Brain microvascular endothelial cell (primary cell): ENCODE data around the gene TBC1D19.
"Not testable (repeated sequence)": the region's sequence is repeated elsewhere in the genome, so short reads cannot be mapped to it uniquely, and the experiment has no call there.

Experiments used
- DNase-seq: peaks from one replicate; pipeline ENCODE4 v3.0.0-alpha.2; 2020
- H3K27ac ChIP-seq: fragments of 250-450 bp; sonication (Bioruptor Pico); 2 replicates; pipeline ENCODE4 v1.5.1; 2020; ENCODE audit warnings: mild to moderate bottlenecking, moderate library complexity
- H3K27me3 ChIP-seq: fragments of 250-450 bp; sonication (Bioruptor Pico); replicated peaks from 2 replicates; pipeline ENCODE4 v1.5.1; 2020; ENCODE audit warnings: mild to moderate bottlenecking
- H3K36me3 ChIP-seq: fragments of 250-450 bp; sonication (Bioruptor Pico); replicated peaks from 2 replicates; pipeline ENCODE4 v1.5.1; 2020; ENCODE audit warnings: mild to moderate bottlenecking
- H3K4me3 ChIP-seq: 2 replicates; pipeline ENCODE4 v1.5.1; 2011; ENCODE audit warnings: low read depth, mild to moderate bottlenecking, control low read depth, low read length, moderate library complexity
- CTCF ChIP-seq: IDR thresholded peaks from 2 replicates; pipeline ENCODE4 v1.5.1; 2011; ENCODE audit warnings: low read depth, mild to moderate bottlenecking, moderate library complexity, low read length, control low read depth, inconsistent platforms; ENCODE audit errors: missing control alignments
- in situ Hi-C: cut with HindIII; loops from 2 replicates; pipeline ENCODE4 v1.10.0; 2017; ENCODE audit warnings: low sequenced_read_pairs, low pct_ligation_motif_present

TBC1D19 gene

GRCh38 chr4:26613735-26614134 lies 29.9 kb downstream of the TBC1D19 start:
- Histone ChIP-seq H3K4me3 (no peak overlapping the region), H3K36me3 (no peaks in the 10 kb centered on the region), H3K27me3 (no peaks in the 10 kb centered on the region), H3K27ac (no peak overlapping the region)
- DNase-seq, result no peak
- no peak for TF ChIP-seq CTCF
- in situ Hi-C loops, result no loop called here

GRCh38 chr4:26619784-26620183 lies 35.9 kb downstream of the TBC1D19 start:
- H3K36me3 ChIP-seq, result no peaks in the 10 kb centered on the region
- no peak overlapping the region for H3K4me3 ChIP-seq
- no peak overlapping the region for H3K27ac ChIP-seq
- DNase-seq, result no peak
- in situ Hi-C loops, result no loop called here
- H3K27me3 ChIP-seq, result no peaks in the 10 kb centered on the region
- TF ChIP-seq CTCF, result no peak

GRCh38 chr4:26621366-26621765 lies 37.5 kb downstream of the TBC1D19 start:
- H3K27me3 ChIP-seq, result no peaks in the 10 kb centered on the region
- H3K4me3 ChIP-seq, result no peak overlapping the region
- no peak for DNase-seq
- no peaks in the 10 kb centered on the region for H3K36me3 ChIP-seq
- TF ChIP-seq CTCF, result no peak
- H3K27ac ChIP-seq, result no peak overlapping the region
- in situ Hi-C loops, result no loop called here

GRCh38 chr4:26622913-26623312 lies 39.0 kb downstream of the TBC1D19 start:
- TF ChIP-seq CTCF, result no peak
- Histone ChIP-seq H3K27me3 (no peaks in the 10 kb centered on the region), H3K4me3 (no peak overlapping the region), H3K27ac (no peak overlapping the region), H3K36me3 (no peaks in the 10 kb centered on the region)
- in situ Hi-C loops, result no loop called here
- no peak for DNase-seq

- H3K27me3 ChIP-seq, DNase-seq, H3K36me3 ChIP-seq, in situ Hi-C loops, H3K27ac ChIP-seq, H3K4me3 ChIP-seq: not testable (repeated sequence)
Measured at GRCh38 chr4:26626658-26627057, 42.8 kb downstream of the TBC1D19 start.

GRCh38 chr4:26632916-26633315 lies 49.0 kb downstream of the TBC1D19 start:
- Histone ChIP-seq H3K36me3 (no peaks in the 10 kb centered on the region), H3K27me3 (no peaks in the 10 kb centered on the region), H3K4me3 (no peak overlapping the region), H3K27ac (no peak overlapping the region)
- TF ChIP-seq CTCF, result no peak
- no peak for DNase-seq
- in situ Hi-C loops, result no loop called here

- TF ChIP-seq CTCF, result no peak
- no peak overlapping the region for H3K27ac ChIP-seq
- in situ Hi-C loops, result no loop called here
- DNase-seq, result no peak
- H3K4me3 ChIP-seq, result no peak overlapping the region
- no peaks in the 10 kb centered on the region for H3K27me3 ChIP-seq
- H3K36me3 ChIP-seq, result no peaks in the 10 kb centered on the region
Measured at GRCh38 chr4:26634237-26634636, 50.4 kb downstream of the TBC1D19 start.
